DMS114 treated with DMSO at 0.1 percent for 48 hours (cell line): ENCODE results near the gene CHMP4A.
"Not testable (repeated sequence)": the region's sequence is repeated elsewhere in the genome, so short reads cannot be mapped to it uniquely, and the experiment has no call there.

Experiments
- DNase-seq: peaks from one replicate; lab custom pipeline; 2025; ENCODE audit not compliant: unreplicated experiment; lab: John Stamatoyannopoulos, UW

Gene CHMP4A

DNA sequence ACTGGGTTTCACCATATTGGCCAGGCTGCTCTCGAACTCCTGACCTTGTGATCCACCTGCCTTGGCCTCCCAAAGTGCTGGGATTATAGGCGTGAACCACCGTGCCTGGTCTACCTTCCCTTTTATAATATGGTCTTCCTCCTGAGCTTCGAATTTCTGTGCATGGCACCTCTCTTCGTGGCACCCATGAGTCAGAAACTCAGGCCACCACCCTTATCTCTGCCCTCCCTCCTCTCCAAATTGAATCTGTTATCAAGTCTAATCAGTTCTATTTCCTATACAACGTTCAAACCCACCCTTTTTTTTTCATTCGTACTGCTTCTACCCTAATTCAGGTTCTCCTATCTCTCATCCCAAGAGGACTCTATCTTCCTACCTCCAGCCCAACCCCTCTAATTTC is 34.1 kb upstream of the CHMP4A start:
- DNase-seq, result no peak

DNA sequence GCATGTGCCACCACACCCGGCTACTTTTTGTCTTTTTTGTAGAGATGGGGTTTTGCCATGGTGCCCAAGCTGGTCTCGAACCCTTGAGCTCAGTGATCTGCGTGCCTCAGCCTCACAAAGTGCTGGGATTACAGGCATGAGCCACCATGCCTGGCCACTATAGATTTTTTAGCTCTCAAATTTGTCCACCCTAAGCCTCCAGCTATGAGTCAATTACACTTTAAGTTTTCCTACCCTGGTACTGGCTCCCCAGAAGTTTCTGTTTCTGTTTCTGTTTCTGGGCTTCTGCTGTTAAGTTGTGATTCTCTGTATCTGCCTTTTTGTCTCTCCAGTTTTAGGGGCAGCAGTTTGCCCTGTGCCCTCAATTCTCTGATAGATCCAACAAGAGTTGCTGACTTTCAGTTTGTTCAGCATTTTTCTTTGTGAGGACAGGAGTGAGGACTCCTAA is 33.5 kb upstream of the CHMP4A start:
- DNase-seq, result no peak

DNA sequence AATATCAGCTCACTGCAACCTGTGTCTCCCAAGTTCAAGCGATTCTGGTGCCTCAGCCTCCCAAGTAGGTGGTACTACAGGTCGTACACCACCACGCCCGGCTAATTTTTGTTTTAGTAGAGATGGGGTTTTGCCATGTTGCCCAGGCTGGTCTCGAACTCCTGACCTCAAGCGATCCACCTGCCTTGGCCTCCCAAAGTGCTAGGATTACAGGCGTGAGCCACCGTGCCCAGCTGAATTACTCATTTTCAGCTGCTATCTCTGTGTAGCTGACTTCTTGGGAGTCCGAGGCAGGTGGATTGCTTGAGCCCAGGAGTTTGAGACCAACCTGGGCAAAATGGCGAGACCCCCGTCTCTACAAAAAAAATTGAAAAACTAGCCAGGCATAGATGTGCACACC is 32.1 kb upstream of the CHMP4A start:
- DNase-seq, result not testable (repeated sequence)

DNA sequence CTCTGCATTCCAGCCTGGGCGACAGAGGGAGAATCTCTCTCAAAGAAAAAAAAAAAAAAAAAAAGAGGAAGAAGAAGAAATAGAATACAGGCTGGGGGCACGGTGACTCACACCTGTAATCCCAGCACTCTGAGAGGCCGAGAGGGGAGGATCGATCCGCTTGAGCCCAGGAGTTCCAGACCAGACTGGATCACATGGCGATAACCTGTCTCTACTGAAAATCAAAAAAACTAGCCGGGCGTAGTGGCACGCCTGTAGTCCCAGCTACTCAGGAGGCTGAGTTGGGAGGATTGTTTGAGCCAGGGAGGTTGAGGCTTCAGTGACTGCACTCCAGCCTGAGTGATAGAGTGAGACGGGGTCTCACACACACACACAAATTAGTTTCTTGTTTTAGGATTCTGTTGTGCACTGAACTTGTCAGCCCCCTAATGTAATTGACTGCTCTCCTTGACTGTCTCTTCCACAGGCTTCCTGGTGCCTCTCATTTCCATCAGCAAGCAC is 30.1 kb upstream of the CHMP4A start:
- no peak for DNase-seq

DNA sequence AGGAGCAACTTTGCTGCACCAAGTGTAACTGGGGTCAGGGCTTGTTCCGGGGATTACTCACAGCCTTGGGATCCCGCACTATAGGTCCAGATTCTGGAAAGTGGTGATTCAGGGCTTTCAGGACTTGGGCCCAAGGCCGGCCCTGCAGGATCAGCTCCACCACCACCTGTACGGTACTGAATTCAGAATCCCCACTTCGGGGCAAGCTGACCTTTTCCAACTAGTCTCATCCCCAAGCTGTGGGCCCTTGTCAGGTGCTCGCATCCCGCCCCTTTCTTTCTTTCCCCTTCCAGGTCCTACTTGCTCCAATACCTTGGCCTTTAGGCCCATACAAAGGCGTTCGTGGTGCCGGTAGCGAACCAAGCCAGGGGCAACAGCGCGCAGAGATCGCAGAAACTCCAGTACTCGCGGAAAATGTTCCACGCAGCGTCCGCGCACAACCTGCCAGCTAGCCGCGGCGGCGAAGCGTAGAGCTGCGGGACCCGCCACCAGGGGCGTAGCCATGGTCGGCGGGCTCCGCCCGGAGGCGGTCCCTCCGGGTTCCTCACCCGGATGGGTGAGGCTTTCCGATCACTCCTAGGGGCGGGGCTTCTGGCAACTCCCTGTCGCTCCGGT is 28.6 kb upstream of the CHMP4A start:
- DNase-seq, result peak; percentile 94

DNA sequence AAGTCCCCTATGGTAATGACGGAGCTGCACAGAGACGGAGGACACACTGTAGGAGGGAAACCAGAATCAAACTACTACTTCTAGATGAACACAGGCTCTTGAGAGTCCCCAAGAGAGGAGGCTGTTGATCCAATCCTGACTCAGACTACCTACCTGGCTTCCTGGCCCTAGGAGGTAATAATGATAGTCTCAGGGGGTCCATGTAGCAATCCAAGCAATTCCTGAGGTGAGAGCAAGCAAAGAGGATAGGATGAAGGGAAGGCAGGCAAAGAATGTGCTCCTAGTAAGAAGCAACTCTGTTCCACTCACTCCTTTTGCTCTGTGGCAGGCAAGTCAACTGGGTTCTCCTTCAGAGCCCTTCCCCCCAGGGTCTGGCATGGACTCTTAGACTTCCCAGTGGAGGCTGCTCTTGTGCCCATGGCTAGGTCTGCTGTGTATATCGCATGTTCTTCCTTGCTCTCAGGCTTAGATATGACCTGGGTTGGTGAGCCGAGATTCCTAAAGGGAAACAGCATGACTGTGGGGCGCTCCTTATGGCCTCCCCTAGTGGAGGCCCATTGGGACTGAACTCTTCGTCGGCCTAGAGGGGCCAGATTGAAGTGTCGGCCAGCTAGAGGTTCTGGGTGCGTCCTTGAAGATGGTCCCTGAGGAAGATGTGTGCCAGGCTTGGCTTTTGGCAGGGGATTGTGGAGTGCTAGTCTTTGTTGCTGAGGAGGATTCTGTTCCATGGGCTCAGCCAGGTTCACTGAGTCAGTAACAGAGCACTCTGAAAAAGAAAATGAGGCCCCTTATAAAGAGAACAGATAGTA is 27.0 kb upstream of the CHMP4A start:
- no peak for DNase-seq

- DNase-seq, result no peak
Measured at GRCh38 chr14:24238527-24239037, 25.3 kb upstream of the CHMP4A start.

- no peak for DNase-seq
Measured at GRCh38 chr14:24238123-24238522, 24.8 kb upstream of the CHMP4A start.

- DNase-seq, result no peak
Measured at GRCh38 chr14:24237463-24237955, 24.2 kb upstream of the CHMP4A start.

DNA sequence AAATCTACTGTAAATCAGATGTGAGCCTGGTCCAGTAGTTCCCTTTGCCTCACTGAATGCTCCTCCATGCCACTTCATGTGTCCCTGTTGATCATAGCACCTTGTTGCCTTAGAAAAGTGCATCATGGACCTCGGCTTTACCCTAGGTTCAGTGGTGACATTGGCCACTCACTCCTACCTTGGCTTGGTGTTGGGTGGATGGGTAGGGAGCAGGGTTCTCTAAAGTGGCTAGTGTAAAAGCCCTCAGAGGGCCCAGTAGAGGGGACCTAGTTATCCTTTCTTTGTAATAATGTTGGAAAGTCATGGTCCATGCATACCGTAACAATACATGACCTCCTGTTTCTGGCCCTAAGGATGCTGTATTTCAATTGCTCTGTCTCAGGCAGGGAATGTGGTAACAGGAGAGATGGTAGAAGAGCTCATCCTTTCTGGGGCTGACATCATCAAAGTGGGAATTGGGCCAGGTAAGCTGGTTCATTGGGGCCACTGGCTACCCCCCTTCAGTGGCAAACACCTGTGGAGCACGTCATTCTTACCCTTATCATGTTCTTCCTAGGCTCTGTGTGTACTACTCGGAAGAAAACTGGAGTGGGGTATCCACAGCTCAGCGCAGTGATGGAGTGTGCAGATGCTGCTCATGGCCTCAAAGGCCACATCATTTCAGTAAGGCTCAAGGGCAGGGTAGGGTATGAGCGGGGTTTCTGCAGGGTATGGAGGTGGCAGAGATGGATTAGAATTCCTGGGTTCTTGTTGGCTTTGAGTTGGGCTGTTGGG is 23.6 kb upstream of the CHMP4A start:
- DNase-seq, result no peak

DNA sequence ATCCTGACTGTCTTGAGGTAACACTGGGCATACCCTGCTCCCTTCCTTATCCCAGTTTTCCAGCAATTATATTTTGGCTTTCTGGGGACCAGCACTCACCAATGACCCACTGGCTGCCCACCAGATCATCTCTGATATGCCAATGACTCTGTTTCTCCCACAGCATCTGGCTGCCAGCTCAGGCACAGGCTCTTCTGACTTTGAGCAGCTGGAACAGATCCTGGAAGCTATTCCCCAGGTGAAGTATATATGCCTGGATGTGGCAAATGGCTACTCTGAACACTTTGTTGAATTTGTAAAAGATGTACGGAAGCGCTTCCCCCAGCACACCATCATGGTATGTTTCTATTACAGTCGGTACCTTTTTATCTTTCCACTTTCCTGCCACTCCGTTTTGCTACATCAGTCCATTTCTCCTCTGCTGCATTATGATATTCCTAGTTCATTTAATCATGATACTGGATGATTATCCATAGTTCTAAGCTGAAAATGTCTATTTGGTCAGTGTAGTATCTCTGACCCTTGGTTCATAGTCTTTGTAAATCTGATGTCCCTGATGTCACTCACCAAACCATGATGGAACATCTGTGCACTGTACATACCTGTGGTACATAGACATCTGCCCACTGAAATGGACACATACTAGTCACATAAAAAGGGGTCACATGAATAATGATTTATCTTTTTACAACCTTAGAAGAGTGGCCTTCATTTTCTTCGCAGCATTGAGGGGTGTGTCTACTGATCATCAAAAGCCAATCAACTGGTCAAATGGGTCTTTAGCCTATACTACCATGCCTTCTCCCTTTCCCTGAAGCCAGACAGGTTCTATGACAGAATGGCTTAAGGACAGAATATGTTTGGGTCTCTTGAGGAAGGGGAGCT is 22.8 kb upstream of the CHMP4A start:
- DNase-seq, result no peak

DNA sequence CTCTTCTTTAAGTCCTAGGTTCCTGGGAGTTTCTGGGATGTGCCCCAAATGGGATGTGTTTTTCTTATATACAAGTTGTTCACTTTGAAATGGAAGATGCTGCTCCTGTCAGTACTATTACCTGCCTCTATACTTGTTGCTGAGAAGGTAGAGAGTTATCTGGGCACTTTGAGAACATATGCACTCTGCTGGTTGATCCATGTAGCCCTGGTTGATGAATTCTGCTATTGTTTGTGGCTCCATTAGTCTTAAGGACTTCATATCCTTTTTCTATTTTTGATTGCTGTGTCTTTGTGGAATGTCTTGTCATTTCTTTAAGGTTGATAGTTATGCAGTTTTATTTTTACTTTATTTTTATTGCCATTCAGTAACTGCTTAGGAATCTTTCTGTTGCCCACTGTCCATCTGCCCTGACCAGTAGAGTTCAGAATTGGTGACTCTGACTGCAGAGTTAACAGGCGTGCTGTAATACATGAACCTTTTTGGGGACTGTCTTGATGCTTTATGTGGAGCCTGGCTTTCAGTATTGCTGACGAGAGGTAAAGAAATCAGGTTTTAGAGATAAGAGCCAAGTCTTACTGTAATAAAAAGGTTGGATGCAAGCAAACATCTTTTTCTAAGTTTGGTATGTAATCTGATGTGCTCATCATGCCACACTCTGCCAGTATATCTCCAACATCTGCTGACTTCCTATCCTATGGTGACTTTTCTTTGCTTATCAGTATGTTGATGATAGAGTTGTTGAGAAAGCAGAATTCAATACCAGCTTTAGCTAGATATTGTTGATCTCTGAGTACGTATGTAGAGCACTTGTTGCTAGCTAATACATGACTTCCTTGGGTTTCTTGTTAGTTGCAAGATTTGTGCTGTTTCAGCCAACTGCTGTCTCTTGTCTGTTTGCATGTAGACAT is 21.1 kb upstream of the CHMP4A start:
- DNase-seq, result no peak

- no peak for DNase-seq
Measured at GRCh38 chr14:24233538-24233866, 20.2 kb upstream of the CHMP4A start.

GRCh38 chr14:24232645-24233537 is 19.6 kb upstream of the CHMP4A start, which contains the start of gene GMPR2:
GMPR2 (plus strand) TSS chr14:24232929; CDS start chr14:24233254, 325 bp downstream.
- DNase-seq, result peak; percentile 82

GRCh38 chr14:24232121-24232644 is 18.9 kb upstream of the CHMP4A start, which contains the start of gene NEDD8:
NEDD8 (minus strand) TSS chr14:24232367; CDS start chr14:24232267, 100 bp downstream.
- peak; percentile 87 for DNase-seq

GRCh38 chr14:24231263-24232120 is 18.2 kb upstream of the CHMP4A start:
- no peak for DNase-seq

GRCh38 chr14:24228902-24229301 is 15.6 kb upstream of the CHMP4A start:
- no peak for DNase-seq
